ENCODE results near the gene ENO2.

Gene ENO2

GRCh38 chr12:6914947-6915788 is 788 bp downstream of the ENO2 start:
- no peak for DNase-seq

GRCh38 chr12:6915789-6916285 is 1.5 kb downstream of the ENO2 start:
- no peak for DNase-seq

- no peak for DNase-seq
These were observed 2.2 kb downstream of the ENO2 start for GRCh38 chr12:6916426-6917200.

- no peak for DNase-seq
These were observed 3.3 kb downstream of the ENO2 start for GRCh38 chr12:6917491-6918231.

GRCh38 chr12:6919588-6919987 is 5.2 kb downstream of the ENO2 start:
- DNase-seq: no peak

GRCh38 chr12:6921539-6921938 is 7.2 kb downstream of the ENO2 start:
- DNase-seq: no peak

GRCh38 chr12:6921996-6922946 is 7.9 kb downstream of the ENO2 start:
- no peak for DNase-seq

GRCh38 chr12:6923003-6923732 is 8.8 kb downstream of the ENO2 start:
- DNase-seq: no peak

- DNase-seq: no peak
These were observed 9.5 kb downstream of the ENO2 start for GRCh38 chr12:6923851-6924250.

- no peak for DNase-seq
These were observed 10.8 kb downstream of the ENO2 start for GRCh38 chr12:6925239-6925539.

GRCh38 chr12:6925540-6926279 is 11.3 kb downstream of the ENO2 start:
- no peak for DNase-seq

- no peak for DNase-seq
These were observed 13.1 kb downstream of the ENO2 start, which contains the start of gene ATN1 for GRCh38 chr12:6927379-6928021. Gene ATN1, plus strand, starts transcription at chr12:6927959. Its CDS starts 6,043 bp downstream, at chr12:6934002.

- DNase-seq: no peak
These were observed 13.8 kb downstream of the ENO2 start for GRCh38 chr12:6928022-6928702.

- no peak for DNase-seq
These were observed 14.5 kb downstream of the ENO2 start for GRCh38 chr12:6928703-6929407.

- DNase-seq: no peak
These were observed 15.4 kb downstream of the ENO2 start for GRCh38 chr12:6929466-6930452.

GRCh38 chr12:6932766-6933165 is 18.4 kb downstream of the ENO2 start:
- DNase-seq: no peak

GRCh38 chr12:6934110-6934509 is 19.7 kb downstream of the ENO2 start:
- DNase-seq: no peak

Data from NCI-H2081 treated with DMSO at 0.1 percent for 48 hours (cell line).